HepG2 (cell line): ENCODE data around the gene CERS1. TPM values are rescaled to one million over a fixed set of nuclear protein-coding genes. Genes with fewer than 3 reads are reported as not detected.

ENCODE experiments used
- AGO1 ChIP-seq: fragments of 200-400 bp; formaldehyde crosslinking; IDR thresholded peaks from 2 replicates; pipeline ENCODE4 v1.6.1; 2017; ENCODE audit warnings: mild to moderate bottlenecking, low read depth, low read length, moderate library complexity; ENCODE audit not compliant: poor library complexity, severe bottlenecking
- CBFB ChIP-seq: sonication (generic); formaldehyde crosslinking; IDR thresholded peaks from 2 replicates; pipeline ENCODE4 v1.4.0; 2020; ENCODE audit warnings: missing genetic modification reagents
- HDAC6 ChIP-seq: fragments of 200-600 bp; sonication (generic); IDR thresholded peaks from 2 replicates; pipeline ENCODE4 v1.7.0; 2017; ENCODE audit warnings: mild to moderate bottlenecking, antibody characterized with exemption, low read length, low read depth
- MED13 ChIP-seq: sonication (generic); formaldehyde crosslinking; IDR thresholded peaks from 2 replicates; pipeline ENCODE4 v1.5.0; 2020; ENCODE audit warnings: missing genetic modification reagents
- NFATC3 ChIP-seq: sonication (generic); formaldehyde crosslinking; IDR thresholded peaks from 2 replicates; pipeline ENCODE4 v1.5.1; 2020; ENCODE audit warnings: mild to moderate bottlenecking, missing genetic modification reagents
- PHF8 ChIP-seq: sonication (generic); formaldehyde crosslinking; IDR thresholded peaks from 2 replicates; pipeline ENCODE4 v1.5.0; 2020; ENCODE audit warnings: missing genetic modification reagents
- RAD51 ChIP-seq: fragments of 450-650 bp; IDR thresholded peaks from 2 replicates; pipeline ENCODE4 v1.6.1; 2016; ENCODE audit warnings: borderline replicate concordance
- REPIN1 ChIP-seq: sonication (generic); formaldehyde crosslinking; IDR thresholded peaks from 2 replicates; pipeline ENCODE4 v1.8.0; 2022; ENCODE audit warnings: missing genetic modification reagents, low read depth, mild to moderate bottlenecking, borderline replicate concordance
- SOX5 ChIP-seq: IDR thresholded peaks from 2 replicates; pipeline ENCODE4 v1.6.1; 2016; ENCODE audit warnings: borderline replicate concordance
- ZFP41 ChIP-seq: sonication (generic); formaldehyde crosslinking; IDR thresholded peaks from 2 replicates; pipeline ENCODE4 v1.4.0; 2020; ENCODE audit warnings: mild to moderate bottlenecking, missing genetic modification reagents, borderline replicate concordance
- ZNF670 ChIP-seq: sonication (generic); formaldehyde crosslinking; IDR thresholded peaks from 2 replicates; pipeline ENCODE4 v1.8.0; 2022; ENCODE audit warnings: mild to moderate bottlenecking, missing genetic modification reagents, borderline replicate concordance
- ZNF883 ChIP-seq: sonication (generic); formaldehyde crosslinking; IDR thresholded peaks from 2 replicates; pipeline ENCODE4 v1.5.1; 2020; ENCODE audit warnings: mild to moderate bottlenecking, missing genetic modification reagents; ENCODE audit errors: not compliant biosample characterization
- polyA plus RNA-seq, 8 experiments: library from polyadenylated mRNA; depleted of rRNA in 3 of 8; stranded (reverse) in 7 of 8; unstranded in 1 of 8; fragments of >200 nt; fragmentation: Illumina TruSeq in 4 of 8; extraction: Trizol in 4 of 8; gene quantifications; 2 replicates each; pipeline versions ENCODE4 v1.2.1 to v1.2.3, GENCODE V29; 2011 to 2016; ENCODE audit warnings: low read depth in 4 of 8, missing spikeins in 1 of 8, mixed read lengths in 1 of 8; ENCODE audit not compliant: insufficient read depth in 1 of 8
- total RNA-seq, 5 experiments: library from RNA; depleted of rRNA; stranded (reverse); fragments of >200 nt; fragmentation: Illumina TruSeq; extraction: Trizol; gene quantifications; 2 replicates each; pipeline ENCODE4 v1.2.3, GENCODE V29; 2016; ENCODE audit warnings: low read depth in 1 of 5
- TF ChIP-seq, protein P1 (sequence below): sonication (generic); formaldehyde crosslinking; IDR thresholded peaks from 2 replicates; pipeline ENCODE4 v1.5.0; 2020; ENCODE audit warnings: mild to moderate bottlenecking, missing genetic modification reagents, moderate library complexity
- TF ChIP-seq, protein P2 (sequence below): IDR thresholded peaks from 2 replicates; pipeline ENCODE4 v1.6.1; 2016; ENCODE audit warnings: mild to moderate bottlenecking
- TF ChIP-seq, protein P3 (sequence below): sonication (generic); formaldehyde crosslinking; IDR thresholded peaks from 2 replicates; pipeline ENCODE4 v1.4.0; 2020; ENCODE audit warnings: mild to moderate bottlenecking, missing genetic modification reagents, borderline replicate concordance
- TF ChIP-seq, protein P4 (sequence below): sonication (generic); formaldehyde crosslinking; IDR thresholded peaks from 2 replicates; pipeline ENCODE4 v1.4.0; 2020; ENCODE audit warnings: missing genetic modification reagents
- TF ChIP-seq, protein P5 (sequence below): IDR thresholded peaks from 2 replicates; pipeline ENCODE4 v1.6.1; 2016; ENCODE audit warnings: missing biosample characterization, missing genetic modification reagents, low read depth

CERS1 gene
- total and polyA plus RNA-seq, 2 of the 13 experiments (the other 11 are each of a cell fraction or from before 2014, with no cell fraction given): 4.6 to 9.8 TPM

DNA sequence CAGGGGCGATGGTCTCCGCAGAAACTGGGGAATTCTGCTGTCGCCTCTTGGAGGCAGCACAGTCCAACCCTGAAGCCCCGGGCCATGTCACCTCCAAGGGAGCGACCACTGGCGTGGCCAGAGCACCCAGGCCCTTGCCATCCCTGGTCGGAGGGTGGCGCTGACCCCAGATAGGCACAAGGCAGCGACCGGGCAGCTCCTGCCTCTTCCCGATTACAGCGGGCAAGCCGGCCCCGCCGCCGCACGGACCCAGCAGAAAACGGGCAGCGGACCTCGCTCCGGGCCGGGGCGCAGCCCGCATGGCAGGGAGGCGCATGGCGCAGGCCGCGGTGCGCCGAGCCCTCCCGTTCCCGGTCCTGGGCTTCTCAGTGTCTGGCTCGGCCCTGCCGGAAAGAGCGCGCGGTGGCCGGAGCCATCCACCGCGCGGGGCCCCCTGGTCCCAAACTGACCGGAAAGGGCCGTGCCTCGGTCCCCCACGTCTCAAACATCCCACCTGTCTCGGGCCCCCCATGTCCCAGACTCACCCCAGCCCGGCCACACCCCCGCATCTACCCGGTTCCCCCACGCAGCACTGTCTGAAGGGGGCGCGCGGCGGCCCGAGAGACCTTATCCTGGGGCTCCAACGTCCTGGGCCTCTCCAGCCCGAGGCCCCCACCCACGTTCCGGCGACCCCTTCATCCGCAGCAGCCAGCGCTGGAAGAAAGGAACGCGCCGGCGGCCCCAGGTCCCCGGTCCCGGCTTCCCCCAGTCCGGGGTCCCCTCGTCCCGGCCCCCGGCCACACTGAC, 727 bp downstream of the CERS1 start (continued):
- TF ChIP-seq, protein P1, sequence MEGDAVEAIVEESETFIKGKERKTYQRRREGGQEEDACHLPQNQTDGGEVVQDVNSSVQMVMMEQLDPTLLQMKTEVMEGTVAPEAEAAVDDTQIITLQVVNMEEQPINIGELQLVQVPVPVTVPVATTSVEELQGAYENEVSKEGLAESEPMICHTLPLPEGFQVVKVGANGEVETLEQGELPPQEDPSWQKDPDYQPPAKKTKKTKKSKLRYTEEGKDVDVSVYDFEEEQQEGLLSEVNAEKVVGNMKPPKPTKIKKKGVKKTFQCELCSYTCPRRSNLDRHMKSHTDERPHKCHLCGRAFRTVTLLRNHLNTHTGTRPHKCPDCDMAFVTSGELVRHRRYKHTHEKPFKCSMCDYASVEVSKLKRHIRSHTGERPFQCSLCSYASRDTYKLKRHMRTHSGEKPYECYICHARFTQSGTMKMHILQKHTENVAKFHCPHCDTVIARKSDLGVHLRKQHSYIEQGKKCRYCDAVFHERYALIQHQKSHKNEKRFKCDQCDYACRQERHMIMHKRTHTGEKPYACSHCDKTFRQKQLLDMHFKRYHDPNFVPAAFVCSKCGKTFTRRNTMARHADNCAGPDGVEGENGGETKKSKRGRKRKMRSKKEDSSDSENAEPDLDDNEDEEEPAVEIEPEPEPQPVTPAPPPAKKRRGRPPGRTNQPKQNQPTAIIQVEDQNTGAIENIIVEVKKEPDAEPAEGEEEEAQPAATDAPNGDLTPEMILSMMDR (CRISPR knock-in tag): peak; percentile 96
- TF ChIP-seq ZFP41 (no peak), AGO1 (no peak), HDAC6 (no peak), REPIN1 (peak; percentile 32; the same call in 1 of the 2 replicates), MED13 (CRISPR knock-in tag) (no peak), CBFB (0 out of 2 replicates have a peak, but pooled peaks have one; percentile 32), RAD51 (no peak), SOX5 (no peak), ZNF883 (CRISPR knock-in tag) (peak; percentile 58), PHF8 (CRISPR knock-in tag) (peak; percentile 62), NFATC3 (CRISPR knock-in tag) (no peak), ZNF670 (no peak)
- TF ChIP-seq, protein P2, sequence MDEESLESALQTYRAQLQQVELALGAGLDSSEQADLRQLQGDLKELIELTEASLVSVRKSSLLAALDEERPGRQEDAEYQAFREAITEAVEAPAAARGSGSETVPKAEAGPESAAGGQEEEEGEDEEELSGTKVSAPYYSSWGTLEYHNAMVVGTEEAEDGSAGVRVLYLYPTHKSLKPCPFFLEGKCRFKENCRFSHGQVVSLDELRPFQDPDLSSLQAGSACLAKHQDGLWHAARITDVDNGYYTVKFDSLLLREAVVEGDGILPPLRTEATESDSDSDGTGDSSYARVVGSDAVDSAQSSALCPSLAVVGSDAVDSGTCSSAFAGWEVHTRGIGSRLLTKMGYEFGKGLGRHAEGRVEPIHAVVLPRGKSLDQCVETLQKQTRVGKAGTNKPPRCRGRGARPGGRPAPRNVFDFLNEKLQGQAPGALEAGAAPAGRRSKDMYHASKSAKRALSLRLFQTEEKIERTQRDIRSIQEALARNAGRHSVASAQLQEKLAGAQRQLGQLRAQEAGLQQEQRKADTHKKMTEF: peak; percentile 43; the same call in 1 of the 2 replicates
- TF ChIP-seq, protein P3, sequence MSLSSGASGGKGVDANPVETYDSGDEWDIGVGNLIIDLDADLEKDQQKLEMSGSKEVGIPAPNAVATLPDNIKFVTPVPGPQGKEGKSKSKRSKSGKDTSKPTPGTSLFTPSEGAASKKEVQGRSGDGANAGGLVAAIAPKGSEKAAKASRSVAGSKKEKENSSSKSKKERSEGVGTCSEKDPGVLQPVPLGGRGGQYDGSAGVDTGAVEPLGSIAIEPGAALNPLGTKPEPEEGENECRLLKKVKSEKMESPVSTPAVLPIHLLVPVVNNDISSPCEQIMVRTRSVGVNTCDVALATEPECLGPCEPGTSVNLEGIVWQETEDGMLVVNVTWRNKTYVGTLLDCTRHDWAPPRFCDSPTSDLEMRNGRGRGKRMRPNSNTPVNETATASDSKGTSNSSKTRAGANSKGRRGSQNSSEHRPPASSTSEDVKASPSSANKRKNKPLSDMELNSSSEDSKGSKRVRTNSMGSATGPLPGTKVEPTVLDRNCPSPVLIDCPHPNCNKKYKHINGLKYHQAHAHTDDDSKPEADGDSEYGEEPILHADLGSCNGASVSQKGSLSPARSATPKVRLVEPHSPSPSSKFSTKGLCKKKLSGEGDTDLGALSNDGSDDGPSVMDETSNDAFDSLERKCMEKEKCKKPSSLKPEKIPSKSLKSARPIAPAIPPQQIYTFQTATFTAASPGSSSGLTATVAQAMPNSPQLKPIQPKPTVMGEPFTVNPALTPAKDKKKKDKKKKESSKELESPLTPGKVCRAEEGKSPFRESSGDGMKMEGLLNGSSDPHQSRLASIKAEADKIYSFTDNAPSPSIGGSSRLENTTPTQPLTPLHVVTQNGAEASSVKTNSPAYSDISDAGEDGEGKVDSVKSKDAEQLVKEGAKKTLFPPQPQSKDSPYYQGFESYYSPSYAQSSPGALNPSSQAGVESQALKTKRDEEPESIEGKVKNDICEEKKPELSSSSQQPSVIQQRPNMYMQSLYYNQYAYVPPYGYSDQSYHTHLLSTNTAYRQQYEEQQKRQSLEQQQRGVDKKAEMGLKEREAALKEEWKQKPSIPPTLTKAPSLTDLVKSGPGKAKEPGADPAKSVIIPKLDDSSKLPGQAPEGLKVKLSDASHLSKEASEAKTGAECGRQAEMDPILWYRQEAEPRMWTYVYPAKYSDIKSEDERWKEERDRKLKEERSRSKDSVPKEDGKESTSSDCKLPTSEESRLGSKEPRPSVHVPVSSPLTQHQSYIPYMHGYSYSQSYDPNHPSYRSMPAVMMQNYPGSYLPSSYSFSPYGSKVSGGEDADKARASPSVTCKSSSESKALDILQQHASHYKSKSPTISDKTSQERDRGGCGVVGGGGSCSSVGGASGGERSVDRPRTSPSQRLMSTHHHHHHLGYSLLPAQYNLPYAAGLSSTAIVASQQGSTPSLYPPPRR (CRISPR knock-in tag): no peak
- TF ChIP-seq, protein P4, sequence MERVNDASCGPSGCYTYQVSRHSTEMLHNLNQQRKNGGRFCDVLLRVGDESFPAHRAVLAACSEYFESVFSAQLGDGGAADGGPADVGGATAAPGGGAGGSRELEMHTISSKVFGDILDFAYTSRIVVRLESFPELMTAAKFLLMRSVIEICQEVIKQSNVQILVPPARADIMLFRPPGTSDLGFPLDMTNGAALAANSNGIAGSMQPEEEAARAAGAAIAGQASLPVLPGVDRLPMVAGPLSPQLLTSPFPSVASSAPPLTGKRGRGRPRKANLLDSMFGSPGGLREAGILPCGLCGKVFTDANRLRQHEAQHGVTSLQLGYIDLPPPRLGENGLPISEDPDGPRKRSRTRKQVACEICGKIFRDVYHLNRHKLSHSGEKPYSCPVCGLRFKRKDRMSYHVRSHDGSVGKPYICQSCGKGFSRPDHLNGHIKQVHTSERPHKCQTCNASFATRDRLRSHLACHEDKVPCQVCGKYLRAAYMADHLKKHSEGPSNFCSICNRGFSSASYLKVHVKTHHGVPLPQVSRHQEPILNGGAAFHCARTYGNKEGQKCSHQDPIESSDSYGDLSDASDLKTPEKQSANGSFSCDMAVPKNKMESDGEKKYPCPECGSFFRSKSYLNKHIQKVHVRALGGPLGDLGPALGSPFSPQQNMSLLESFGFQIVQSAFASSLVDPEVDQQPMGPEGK: peak; percentile 24
- TF ChIP-seq, protein P5, sequence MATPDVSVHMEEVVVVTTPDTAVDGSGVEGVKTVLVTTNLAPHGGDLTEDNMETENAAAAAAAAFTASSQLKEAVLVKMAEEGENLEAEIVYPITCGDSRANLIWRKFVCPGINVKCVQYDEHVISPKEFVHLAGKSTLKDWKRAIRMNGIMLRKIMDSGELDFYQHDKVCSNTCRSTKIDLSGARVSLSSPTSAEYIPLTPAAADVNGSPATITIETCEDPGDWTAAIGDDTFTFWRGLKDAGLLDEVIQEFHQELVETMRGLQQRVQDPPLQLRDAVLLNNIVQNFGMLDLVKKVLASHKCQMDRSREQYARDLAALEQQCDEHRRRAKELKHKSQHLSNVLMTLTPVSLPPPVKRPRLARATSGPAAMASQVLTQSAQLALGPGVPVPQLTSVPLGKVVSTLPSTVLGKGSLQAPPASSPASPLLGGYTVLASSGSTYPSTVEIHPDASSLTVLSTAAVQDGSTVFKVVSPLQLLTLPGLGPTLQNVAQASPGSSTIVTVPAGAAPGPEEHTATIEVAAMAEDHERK (CRISPR knock-in tag): no peak
